ENCODE measurements around the gene IGLL5.

IGLL5 gene

GRCh38 chr22:22893891-22894739 lies 6.5 kb downstream of the IGLL5 start:
- POLR2A ChIA-PET: no interaction called here
- CTCF ChIA-PET: interaction anchor here (0.6 to 0.7 kb wide), 3 partner anchors 45 to 228 kb away, joined by 3 read pairs; no protein-coding TSS in a partner anchor
- no peaks in the 10 kb centered on the region for H3K4me1 ChIP-seq (ENCODE audit: control insufficient read depth, insufficient read depth, low read length)
- H3K4me3 ChIP-seq (ENCODE audit: low read depth, low read length): no peak overlapping the region
- TF ChIP-seq ZSCAN18 (tag by site-specific recombination; IDR thresholded peaks at IDR 0.05): no peak
- TF ChIP-seq ZNF398 (tag by site-specific recombination; IDR thresholded peaks at IDR 0.05): no peak
- TF ChIP-seq ZNF664 (tag by site-specific recombination; IDR thresholded peaks at IDR 0.05): no peak
- no peak for TF ChIP-seq ZNF843 (tag by site-specific recombination; IDR thresholded peaks at IDR 0.05)
- no peak for TF ChIP-seq ZNF560 (tag by site-specific recombination; IDR thresholded peaks at IDR 0.05; ENCODE audit: borderline replicate concordance)
- TF ChIP-seq KLF17 (tag by site-specific recombination; IDR thresholded peaks at IDR 0.05): no peak
- no peak for TF ChIP-seq HIC1 (tag by site-specific recombination; IDR thresholded peaks at IDR 0.05)
- TF ChIP-seq ZNF221 (tag by site-specific recombination; IDR thresholded peaks at IDR 0.05; ENCODE audit: borderline replicate concordance): no peak
- no peak for TF ChIP-seq ZNF266 (tag by site-specific recombination; IDR thresholded peaks at IDR 0.05; ENCODE audit: low read depth)
- no peak for TF ChIP-seq ZFHX2 (tag by site-specific recombination; conservative IDR thresholded peaks at IDR 0.05)
- TF ChIP-seq ZNF341 (tag by site-specific recombination; IDR thresholded peaks at IDR 0.05; ENCODE audit: low read depth): no peak
- no peak for TF ChIP-seq ZNF366 (tag by site-specific recombination; conservative IDR thresholded peaks at IDR 0.05)
- no peak for TF ChIP-seq MEIS1 (CRISPR knock-in tag; IDR thresholded peaks at IDR 0.05; ENCODE audit: borderline replicate concordance)
- no peaks in the 10 kb centered on the region for H3K36me3 ChIP-seq (ENCODE audit: control insufficient read depth in 2 of 2, insufficient read depth in 1 of 2, low read length in 2 of 2)
- no peak overlapping the region for H3K27ac ChIP-seq (ENCODE audit: extremely low read depth, low read depth, low read length)
- H3K9me3 ChIP-seq (ENCODE audit: control insufficient read depth, insufficient read depth, low read depth, low read length): no peaks in the 10 kb centered on the region

GRCh38 chr22:22894740-22895731 lies 7.4 kb downstream of the IGLL5 start:
- CTCF ChIA-PET: interaction anchor here (0.6 to 1.1 kb wide), 4 partner anchors 11 to 122 kb away, joined by 3 to 5 read pairs (median 4); no protein-coding TSS in a partner anchor
- H3K36me3 ChIP-seq (ENCODE audit: control insufficient read depth in 2 of 2, insufficient read depth in 1 of 2, low read length in 2 of 2): no peaks in the 10 kb centered on the region
- TF ChIP-seq ZNF621 (tag by site-specific recombination; IDR thresholded peaks at IDR 0.05): no peak
- no peak for TF ChIP-seq ZFP3 (tag by site-specific recombination; IDR thresholded peaks at IDR 0.05; ENCODE audit: low read depth)
- no peak for TF ChIP-seq ZNF837 (tag by site-specific recombination; IDR thresholded peaks at IDR 0.05)
- TF ChIP-seq ZNF335 (tag by site-specific recombination; conservative IDR thresholded peaks at IDR 0.05): no peak
- no peak for TF ChIP-seq ZNF19 (tag by site-specific recombination; IDR thresholded peaks at IDR 0.05; ENCODE audit: low read depth)
- no peak for TF ChIP-seq ZBTB20 (tag by site-specific recombination; IDR thresholded peaks at IDR 0.05)
- TF ChIP-seq ZBTB6 (tag by site-specific recombination; IDR thresholded peaks at IDR 0.05): no peak

More at GRCh38 chr22:22894740-22895731, 7.4 kb downstream of the IGLL5 start:
- H3K4me1 ChIP-seq (ENCODE audit: control insufficient read depth, insufficient read depth, low read length): no peaks in the 10 kb centered on the region
- H3K9me3 ChIP-seq (ENCODE audit: control insufficient read depth, insufficient read depth, low read depth, low read length): no peaks in the 10 kb centered on the region
- H3K4me3 ChIP-seq (ENCODE audit: low read depth, low read length): no peak overlapping the region
- no peak overlapping the region for H3K27ac ChIP-seq (ENCODE audit: extremely low read depth, low read depth, low read length)
- POLR2A ChIA-PET: no interaction called here
